ENCODE results near the gene TEX29.

TEX29 gene

GRCh38 chr13:111372651-111373425 lies 52.4 kb downstream of the TEX29 start:
- no peak for DNase-seq

DNA sequence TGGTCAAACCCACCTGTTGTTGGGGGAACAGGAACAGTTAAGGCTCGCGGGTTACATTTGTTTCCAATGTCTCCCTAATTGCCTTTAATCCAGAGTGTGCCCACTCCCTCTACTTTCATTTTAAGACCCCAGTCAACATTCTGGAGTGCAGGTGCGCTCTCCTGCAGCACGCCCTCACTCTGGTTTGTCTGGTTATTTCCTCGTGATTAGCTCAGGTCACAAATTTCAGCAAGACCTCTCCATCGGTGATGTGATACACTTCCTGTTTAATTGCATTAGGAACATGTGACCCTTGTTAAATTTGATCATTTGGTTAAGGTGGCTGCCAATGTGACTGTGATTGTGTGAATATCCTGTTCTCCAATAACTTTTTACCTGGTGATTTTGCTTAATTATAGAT lies 53.0 kb downstream of the TEX29 start:
- no peak for DNase-seq

DNA sequence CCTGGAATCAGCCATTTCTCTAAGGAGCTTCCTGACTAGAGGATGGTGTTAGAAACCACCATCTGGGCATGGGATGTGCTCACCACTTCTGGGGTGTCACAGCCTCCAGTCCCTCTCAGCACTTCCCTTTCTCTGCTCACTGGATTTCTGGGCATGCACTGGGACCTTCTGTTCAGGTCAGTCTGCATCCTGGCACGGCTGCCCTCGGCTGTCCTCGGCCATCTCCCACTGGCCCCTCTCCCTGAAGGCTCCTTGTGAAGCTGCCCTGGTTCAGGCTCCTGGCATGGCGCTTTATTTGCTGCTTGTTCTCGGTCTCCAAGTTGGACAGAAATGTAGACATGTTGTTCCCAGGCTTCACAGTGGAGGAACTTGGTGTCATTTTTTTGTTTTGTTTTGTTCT lies 60.0 kb downstream of the TEX29 start:
- DNase-seq, result no peak

GRCh38 chr13:111382411-111382810 lies 62.0 kb downstream of the TEX29 start:
- DNase-seq, result no peak

DNA sequence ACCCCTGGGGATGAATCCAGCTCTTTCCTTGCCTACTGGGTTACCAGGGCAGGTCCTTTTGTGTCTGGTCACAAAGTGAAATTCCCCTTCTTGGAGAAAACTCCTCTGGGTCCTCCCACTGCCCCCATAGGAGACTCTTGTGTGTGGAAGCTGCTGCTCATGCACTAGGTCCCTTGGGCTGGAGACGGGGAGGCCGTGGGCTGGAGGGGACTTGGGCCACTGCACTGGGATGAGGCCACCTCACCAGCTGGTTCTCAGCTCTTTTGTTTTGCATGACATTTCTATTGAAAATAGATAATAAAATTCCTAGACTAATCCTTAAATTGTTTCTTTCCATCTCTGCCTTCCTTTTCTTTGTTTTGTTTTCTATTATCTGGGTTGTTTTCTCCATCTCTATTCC lies 62.4 kb downstream of the TEX29 start:
- DNase-seq, result no peak

GRCh38 chr13:111383591-111384440 lies 63.4 kb downstream of the TEX29 start:
- no peak for DNase-seq

DNA sequence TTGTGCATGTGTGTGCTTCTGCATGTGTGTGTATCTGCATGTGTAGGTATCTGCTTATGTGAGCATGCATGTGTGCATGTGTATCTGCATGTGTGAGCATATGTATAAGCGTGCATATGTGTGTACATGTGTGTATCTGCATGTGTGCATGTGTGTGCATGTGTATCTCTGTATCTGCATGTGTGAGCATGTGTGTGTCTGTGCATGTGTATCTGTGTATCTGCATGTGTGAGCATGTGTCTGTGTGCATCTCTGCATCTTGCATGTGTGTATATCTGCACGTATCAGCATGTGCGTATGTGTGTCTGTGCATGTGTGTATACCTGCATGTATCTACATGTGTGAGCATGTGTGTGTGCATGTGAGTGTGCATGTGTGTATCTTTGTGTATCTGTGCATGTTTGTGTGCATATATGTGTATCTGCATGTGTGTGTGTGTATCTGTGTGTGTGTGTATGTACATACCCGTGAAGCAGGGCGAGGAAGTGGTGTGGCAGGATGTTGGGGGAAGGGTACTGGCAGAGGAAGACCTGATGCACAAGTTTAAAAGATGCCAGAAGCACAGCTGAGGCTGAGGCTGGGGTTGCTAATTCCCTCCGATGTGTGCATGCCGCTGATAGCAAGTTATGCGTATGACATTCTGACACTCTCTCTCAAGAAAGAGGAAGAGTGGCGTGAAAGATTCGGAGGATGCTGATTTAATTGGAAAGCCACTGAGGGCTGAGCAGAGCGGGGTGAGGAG lies 64.2 kb downstream of the TEX29 start:
- DNase-seq, result no peak

DNA sequence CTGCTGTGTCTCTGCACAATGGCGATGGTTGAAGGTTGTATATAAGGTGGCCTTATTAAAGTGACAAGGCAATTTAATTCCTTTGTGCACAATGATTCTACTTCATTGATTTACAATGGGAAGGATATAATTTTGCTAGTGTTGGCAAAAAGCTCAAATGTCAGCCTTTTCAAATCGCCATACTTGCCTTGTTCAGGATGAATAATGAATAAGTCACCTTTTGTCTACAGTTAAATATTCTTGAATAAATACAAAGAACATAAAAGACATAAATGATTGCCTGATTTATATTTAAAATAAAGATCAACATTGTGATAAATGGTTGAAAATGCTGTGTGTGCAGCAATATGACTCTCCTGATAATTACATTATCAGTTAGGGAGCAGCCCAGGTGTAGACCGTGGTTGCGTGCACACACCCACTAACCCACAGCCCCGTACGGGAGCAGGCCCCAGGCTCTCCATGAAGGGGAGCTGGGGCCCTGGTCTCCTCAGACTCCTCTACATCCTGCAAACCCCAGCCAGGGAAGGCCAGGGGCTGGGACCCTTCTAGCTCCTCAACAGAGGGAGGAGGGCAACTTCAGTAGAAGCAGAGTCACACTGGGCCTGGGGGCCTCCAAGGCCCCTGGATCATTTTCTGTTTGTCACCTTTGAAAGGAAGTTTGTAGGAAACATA lies 64.9 kb downstream of the TEX29 start:
- DNase-seq, result no peak

- DNase-seq, result no peak
Observed at GRCh38 chr13:111387026-111387871, 66.8 kb downstream of the TEX29 start.

GRCh38 chr13:111387945-111388600 lies 67.6 kb downstream of the TEX29 start:
- DNase-seq, result no peak

GRCh38 chr13:111388851-111389500 lies 68.5 kb downstream of the TEX29 start:
- DNase-seq, result no peak

DNA sequence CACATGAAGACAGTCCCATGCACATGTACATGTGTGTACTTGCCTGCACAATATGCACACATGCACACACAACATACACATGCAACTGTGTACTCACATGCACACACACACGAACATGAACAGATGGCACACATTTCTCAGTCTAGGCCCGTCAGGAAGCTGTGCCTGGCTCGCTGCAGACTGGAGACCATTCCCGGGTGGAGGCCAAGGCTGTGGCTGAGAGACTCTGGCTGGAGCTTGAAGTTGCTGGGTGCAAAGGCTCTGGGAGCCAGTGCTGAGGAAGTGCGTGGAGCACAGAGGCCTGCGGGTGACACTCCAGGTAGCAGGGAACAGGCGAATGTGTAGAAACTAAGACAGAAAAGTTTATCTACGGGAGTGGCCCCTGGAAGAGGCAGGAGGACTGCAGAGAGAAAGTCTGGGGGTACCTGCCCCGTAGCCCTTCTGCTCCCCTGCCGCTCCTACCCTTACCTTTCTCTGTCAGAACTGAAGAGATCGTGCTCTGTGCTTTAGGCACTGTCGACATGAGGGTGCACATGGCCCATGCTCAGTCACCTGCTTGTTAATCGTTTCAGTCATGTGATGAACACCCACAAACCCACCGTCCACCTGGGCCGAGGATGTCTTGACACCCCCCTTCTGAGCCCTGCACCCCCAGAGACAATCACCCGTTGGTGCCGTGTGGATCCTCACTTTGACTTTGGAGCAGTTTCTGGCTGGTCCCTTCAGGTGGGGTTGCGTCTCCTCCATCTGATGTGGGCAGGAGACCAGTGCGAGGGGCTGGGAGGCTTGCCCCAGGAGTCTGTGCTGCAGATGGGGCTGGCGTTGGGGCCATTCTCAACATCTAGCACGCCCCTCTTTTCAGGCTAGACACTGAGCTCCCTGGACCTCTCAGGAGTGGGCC lies 69.4 kb downstream of the TEX29 start:
- DNase-seq, result no peak

GRCh38 chr13:111390522-111391270 lies 70.3 kb downstream of the TEX29 start:
- no peak for DNase-seq

DNA sequence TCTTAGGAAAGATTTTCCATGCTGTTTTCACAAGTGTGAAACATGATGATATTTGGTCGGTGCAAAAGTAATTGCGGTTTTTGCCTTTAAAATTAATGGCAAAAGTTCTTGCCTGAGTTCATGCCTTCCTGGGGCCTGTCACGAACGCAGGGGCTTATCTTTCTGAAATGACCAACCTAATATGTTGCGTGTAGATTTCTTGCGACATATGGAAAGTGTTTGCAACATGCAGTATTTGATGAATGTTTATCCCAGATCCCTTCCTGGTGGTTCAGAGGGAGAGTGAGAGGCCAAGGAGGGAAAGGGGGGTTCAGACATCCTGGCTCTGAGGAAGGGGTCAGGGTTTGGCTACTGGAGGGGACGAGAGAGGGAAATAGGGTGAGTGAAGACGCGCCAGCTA lies 72.0 kb downstream of the TEX29 start:
- no peak for DNase-seq

- no peak for DNase-seq
Observed at GRCh38 chr13:111393221-111393790, 72.9 kb downstream of the TEX29 start.

Data from NCI-H1092 treated with DMSO at 0.1 percent for 48 hours (cell line).